ENCODE data around the gene SYNC. TPM values are rescaled to one million over a fixed set of nuclear protein-coding genes. Genes with fewer than 3 reads are reported as not detected.
"Not testable (repeated sequence)": the region's sequence is repeated elsewhere in the genome, so short reads cannot be mapped to it uniquely, and the experiment has no call there.

SYNC gene
- polyA plus RNA-seq, 3 donors: 1.3 to 1.9 (median 1.7) TPM

- DNase-seq: no peak
Measured at GRCh38 chr1:32647308-32648134, 55.0 kb downstream of the SYNC start.

- DNase-seq: no peak
Measured at GRCh38 chr1:32644426-32644825, 58.1 kb downstream of the SYNC start.

GRCh38 chr1:32642292-32642827, 60.2 kb downstream of the SYNC start:
- not testable (repeated sequence) for DNase-seq

GRCh38 chr1:32639489-32640075, 63.0 kb downstream of the SYNC start:
- DNase-seq: no peak

GRCh38 chr1:32636914-32637645, 65.5 kb downstream of the SYNC start:
- DNase-seq: no peak

- DNase-seq: no peak
Measured at GRCh38 chr1:32635508-32636277, 66.9 kb downstream of the SYNC start.

GRCh38 chr1:32632829-32633228, 69.7 kb downstream of the SYNC start:
- no peak for DNase-seq

- DNase-seq: not testable (repeated sequence)
Measured at GRCh38 chr1:32630173-32630572, 72.4 kb downstream of the SYNC start.

Other genes with a start within 250 kb of the SYNC start
- gene ZBTB8B, start 237.7 kb downstream of the SYNC start, polyA plus RNA-seq (ENCODE audit: insufficient read length in 3 of 3): 1 to 10 TPM; 1.2 to 2.3 (median 1.9) TPM
- gene ZBTB8A, start 163.3 kb downstream of the SYNC start, polyA plus RNA-seq (ENCODE audit: insufficient read length in 3 of 3): 10 to 100 TPM; 12.9 to 18.5 (median 16.4) TPM
- gene ZBTB8OS, start 52.2 kb downstream of the SYNC start, polyA plus RNA-seq (ENCODE audit: insufficient read length in 3 of 3): 10 to 100 TPM; 36.1 to 42.6 (median 36.7) TPM
- 100 to 1,000 TPM; 308 to 325 (median 312) TPM for gene RBBP4, start 51.6 kb downstream of the SYNC start, polyA plus RNA-seq (ENCODE audit: insufficient read length in 3 of 3)
- gene YARS1, start 114.6 kb upstream of the SYNC start, polyA plus RNA-seq (ENCODE audit: insufficient read length in 3 of 3): 10 to 100 TPM; 55.7 to 65.3 (median 62.2) TPM
- 10 to 100 TPM; 24.6 to 43.0 (median 42.1) TPM for gene S100PBP, start 114.9 kb upstream of the SYNC start, polyA plus RNA-seq (ENCODE audit: insufficient read length in 3 of 3)
- 10 to 100 TPM; 44.2 to 54.0 (median 52.3) TPM for gene FNDC5, start 168.1 kb upstream of the SYNC start, polyA plus RNA-seq (ENCODE audit: insufficient read length in 3 of 3)
- 1 to 10 TPM in 1 of 3 donors, under 1 TPM in 2; 0.15 to 1.4 (median 0.62) TPM for gene HPCA, start 183.7 kb upstream of the SYNC start, polyA plus RNA-seq (ENCODE audit: insufficient read length in 3 of 3)
- 10 to 100 TPM in 1 of 3 donors, 1 to 10 TPM in 2; 7.2 to 10.1 (median 7.4) TPM for gene TMEM54, start 198.6 kb upstream of the SYNC start, polyA plus RNA-seq (ENCODE audit: insufficient read length in 3 of 3)